SKM-1 (cell line): ENCODE data around the gene TTLL12.

Experiments
- DNase-seq: peaks from one replicate; lab custom pipeline; 2025; ENCODE audit not compliant: unreplicated experiment; lab: John Stamatoyannopoulos, UW

The TTLL12 gene

DNA sequence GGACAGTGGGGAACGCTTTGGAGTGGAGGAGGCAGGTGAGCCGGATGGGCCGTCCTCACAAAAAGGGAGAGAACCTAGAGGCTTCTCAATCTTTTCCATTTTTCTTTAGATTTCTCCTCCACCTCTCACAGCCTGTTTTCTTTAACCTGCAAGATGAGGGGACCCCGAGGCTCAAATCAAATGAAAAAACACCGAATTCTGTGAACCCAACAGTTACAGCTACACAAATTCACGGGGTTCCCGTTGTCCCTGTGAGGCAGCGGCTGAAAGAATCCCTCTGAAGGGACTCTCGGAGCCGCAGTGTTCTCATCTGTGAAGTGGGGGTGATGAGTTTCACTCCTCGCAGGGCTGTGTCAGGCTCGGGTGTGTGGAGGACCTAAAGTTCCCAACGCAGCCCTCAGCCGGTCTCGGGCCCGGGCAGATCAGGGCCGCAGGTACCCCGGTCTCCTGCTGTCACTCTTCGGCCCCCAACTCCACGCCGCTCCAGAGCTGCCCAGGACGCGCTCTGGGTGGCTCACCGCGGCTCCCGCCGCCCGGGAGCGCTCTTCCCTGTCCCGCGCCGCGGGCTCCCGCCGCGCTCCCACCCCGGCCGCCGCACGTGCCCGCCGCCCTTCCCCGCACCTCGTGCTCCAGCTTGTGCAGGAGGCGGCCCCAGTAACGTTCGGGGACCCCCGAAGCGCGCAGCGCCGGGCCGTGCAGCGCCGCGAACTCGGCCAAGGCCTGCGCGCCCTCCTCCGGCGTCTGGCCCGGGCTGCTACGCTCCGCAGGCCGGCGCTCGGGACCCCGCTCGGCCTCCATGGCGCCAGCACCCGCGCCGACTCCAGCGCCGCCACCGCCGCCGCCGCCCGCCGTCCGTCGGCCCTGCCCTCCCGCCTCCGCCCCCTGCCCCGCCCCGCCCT lies at the start of gene TTLL12:
Gene TTLL12, minus strand, starts transcription at position 863 of the 899 bp plus-strand sequence. Its CDS starts 65 bp downstream, at position 798.
- no peak for DNase-seq

- no peak for DNase-seq
These were observed 48.8 kb upstream of the TTLL12 start for GRCh38 chr22:43235445-43236409.

GRCh38 chr22:43234264-43234988 lies 47.5 kb upstream of the TTLL12 start:
- DNase-seq = no peak

DNA sequence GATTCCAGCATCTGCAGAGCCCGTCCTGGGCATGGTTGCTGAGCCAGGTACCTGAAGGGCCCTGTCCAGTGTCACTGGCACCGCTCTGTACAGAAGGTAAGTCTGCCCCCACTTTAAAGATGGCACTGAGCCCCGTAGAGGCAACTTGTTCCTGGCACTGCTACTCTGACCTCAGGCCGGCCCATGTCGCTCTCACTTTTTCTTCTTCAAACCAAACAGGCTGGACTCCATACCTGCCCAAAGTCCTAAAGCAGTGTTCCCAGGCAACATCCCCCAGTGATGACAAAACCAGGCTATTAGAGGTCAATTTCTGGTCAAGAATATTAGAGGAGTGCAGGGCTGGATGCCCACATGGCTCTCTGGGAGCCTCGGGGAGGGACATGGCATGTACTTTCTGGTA lies 46.6 kb upstream of the TTLL12 start:
- no peak for DNase-seq

DNA sequence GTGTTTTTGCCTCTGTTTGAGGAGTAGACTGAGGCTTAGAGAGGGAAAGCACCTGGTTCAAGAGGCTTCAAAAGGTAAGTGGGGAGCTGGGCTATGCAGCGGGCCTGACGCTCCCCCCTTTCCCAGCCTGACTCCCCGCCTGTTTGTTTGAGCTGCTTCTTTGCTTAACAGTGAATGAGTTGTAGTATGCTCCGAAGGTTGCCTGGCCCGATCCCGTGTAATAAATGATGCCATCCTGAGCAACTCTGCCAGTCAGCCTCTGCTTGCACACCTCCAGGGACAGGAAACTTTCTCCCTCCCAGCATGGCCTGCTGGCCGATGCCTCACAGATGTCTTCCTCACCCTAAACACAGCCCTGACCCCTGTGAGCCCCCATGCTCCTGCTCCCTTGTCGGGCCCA lies 45.5 kb upstream of the TTLL12 start:
- no peak for DNase-seq

GRCh38 chr22:43231724-43232034 lies 44.7 kb upstream of the TTLL12 start:
- DNase-seq = no peak

GRCh38 chr22:43230971-43231723 lies 44.2 kb upstream of the TTLL12 start:
- no peak for DNase-seq

DNA sequence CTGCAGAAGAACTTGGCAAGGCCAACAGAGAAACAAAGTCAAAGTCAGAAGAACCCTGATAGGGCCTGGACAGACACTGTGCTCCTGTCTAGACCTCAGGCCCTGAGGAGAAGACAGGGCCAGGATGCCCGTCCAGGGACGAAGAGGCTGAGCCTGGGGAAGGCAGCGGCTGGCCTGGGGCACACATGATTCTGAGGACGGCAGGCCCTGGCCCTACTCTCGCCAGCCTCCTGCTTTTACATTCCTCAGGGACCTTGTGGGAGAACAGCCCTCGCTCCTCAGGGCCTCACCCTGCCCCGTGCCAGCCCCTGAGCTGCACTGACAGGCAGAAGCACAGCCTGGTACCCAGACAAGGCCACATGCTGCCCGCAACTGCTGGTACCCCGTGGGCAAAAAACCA lies 43.6 kb upstream of the TTLL12 start:
- no peak for DNase-seq

GRCh38 chr22:43228863-43229262 lies 41.9 kb upstream of the TTLL12 start:
- no peak for DNase-seq

- DNase-seq = no peak
These were observed 41.4 kb upstream of the TTLL12 start for GRCh38 chr22:43228330-43228729.

DNA sequence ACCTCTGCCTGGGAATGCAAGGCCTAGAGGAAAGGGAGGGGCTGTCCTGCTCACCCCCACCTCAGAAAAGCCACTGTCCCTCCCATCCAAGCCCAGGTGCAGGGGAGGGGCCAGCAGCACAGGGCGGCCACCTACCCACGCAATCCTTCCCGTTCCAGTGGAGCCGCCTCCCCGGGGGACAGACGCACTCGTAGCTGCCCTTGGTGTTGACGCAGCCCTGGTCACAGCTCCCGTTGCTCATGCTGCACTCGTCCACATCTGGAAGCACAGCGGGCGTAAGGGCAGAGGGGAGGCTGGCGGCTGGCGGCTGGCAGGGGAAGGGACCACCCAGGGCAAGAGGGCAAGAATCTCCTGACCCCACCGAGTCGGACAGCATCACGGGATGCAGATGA lies 40.3 kb upstream of the TTLL12 start:
- no peak for DNase-seq

DNA sequence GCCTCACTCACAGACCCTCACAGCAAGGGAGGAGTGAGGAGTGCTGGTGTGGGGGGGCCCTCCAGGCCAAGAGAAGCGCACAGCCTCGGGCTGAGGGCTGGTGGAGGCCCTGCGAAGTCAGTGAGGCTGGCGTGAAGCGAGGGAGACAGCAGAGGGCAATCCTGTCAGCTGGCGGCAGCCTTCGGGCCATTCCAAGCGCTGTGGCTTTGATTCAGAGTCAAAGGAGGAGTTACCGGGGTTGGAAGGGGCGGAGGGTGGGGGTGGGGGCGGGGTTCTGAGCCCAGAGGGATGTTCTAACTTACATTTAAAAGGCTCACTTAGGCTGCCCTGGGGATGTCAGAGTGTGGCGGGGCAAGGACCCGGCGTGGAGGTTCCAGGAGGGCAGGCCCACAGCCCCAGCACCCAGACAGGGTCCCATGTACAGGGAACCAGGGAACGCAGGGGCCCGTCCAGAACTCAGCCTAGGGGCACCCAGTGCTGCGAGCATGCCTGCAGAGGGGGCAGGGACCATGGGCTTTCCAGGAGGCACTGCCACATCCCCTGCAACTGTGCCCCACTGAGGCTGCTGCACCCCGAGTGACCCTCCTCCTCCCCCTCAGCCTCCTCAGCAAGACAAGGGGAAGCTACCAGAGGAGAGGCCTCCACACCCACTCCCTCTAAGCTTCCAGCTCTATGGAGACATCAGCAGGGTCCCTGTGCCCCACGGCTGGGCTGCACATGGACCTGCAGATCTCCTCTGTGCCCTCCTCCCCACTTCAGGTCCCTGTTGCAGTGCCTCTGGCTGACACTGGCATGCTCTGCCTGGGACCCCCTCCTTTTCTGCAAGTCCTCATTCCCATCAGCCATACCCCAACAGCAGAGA lies 39.7 kb upstream of the TTLL12 start:
- no peak for DNase-seq

DNA sequence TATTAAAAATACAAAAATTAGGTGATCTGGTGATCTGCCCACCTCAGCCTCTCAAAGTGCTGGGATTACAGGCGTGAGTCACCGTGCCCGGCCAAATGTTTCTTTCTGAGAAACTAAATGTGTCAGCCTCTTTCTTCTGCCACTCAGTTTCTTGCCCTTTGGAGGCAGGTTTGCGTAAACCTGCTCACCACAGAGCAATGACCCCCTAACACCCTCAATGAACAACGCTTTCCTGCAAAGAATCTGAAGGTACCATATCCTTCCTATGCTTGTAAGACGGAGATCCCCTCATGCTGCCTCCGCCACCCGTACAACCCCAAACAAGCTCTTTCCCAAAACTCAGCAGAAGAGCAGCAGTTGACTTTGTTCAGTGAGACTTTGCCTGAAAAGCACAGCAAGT lies 38.7 kb upstream of the TTLL12 start:
- DNase-seq = no peak

GRCh38 chr22:43222987-43223386 lies 36.1 kb upstream of the TTLL12 start:
- no peak for DNase-seq

GRCh38 chr22:43222262-43222661 lies 35.3 kb upstream of the TTLL12 start:
- DNase-seq = no peak

DNA sequence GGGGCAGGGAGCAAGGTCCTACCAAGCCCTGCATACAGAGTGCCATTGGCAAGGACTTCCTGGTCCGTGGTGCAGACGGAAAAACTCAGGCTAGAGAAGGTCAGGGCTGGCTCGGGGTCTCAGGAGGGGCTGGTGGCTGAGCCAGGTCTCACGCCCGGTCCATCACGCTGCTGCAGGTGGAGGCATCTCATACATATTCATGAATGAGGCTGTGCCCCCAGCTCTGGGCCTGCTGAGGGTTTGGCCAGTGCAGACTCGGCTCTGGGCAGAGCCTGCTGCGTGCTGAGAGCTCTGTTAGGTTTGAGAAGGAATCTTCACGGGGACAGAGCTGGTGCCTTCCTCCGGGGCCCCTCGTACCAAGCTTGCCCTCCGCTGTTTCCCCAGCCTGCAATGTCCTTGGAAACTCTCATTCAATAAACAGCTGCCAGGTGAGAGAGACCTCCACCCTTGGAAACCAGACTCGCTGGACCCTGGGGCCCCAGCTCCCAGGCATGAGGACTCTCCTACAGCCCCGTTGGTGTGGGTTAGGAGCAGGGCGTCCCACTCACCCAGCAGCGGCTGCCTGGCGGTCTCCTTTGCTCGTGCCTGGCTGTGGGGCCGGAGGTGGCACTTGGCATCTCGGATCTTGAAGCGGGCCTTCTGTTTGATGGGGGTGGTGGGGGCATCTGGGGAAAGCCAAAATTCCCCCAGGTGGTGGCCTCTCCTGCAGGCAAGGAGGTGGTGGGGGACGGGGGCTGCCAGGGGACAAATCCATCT lies 33.9 kb upstream of the TTLL12 start:
- DNase-seq = no peak

DNA sequence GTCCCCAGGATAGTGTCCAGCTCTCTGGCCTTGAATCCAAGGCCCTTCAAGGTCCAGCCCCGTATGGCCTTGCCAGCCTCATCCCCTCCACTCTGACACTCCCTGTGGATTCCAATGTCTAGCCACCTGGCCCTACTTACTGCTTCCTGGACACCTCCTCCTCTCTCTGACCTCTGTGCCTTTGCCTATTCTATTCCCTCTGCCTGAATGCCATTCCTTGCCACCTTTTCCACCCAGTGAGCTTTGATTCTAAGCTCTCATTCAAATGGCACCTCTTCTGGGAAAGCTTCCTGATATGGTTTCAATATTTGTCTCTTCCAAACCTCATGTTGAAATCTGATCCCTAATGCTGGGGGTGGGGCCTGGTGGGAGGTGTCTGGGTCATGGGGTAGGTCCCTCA lies 31.9 kb upstream of the TTLL12 start:
- DNase-seq = no peak

GRCh38 chr22:43217285-43218030 lies 30.5 kb upstream of the TTLL12 start:
- DNase-seq = no peak
